PC-3 (cell line): ENCODE data around the gene RGS12.

Experiments used
- CTCF ChIP-seq: fragments of 300-600 bp; sonication (generic); conservative IDR thresholded peaks from 2 replicates; pipeline ENCODE4 v1.5.1; 2017; ENCODE audit warnings: antibody characterized with exemption, low read depth, mild to moderate bottlenecking, low read length
- EZH2 ChIP-seq: fragments of 300-600 bp; sonication (generic); IDR thresholded peaks from one replicate; pipeline ENCODE4 v1.6.1; 2017; ENCODE audit warnings: antibody characterized with exemption, mild to moderate bottlenecking, low read length; ENCODE audit not compliant: unreplicated experiment
- EZH2phosphoT487 ChIP-seq: fragments of 300-600 bp; sonication (generic); IDR thresholded peaks from 2 replicates; pipeline ENCODE4 v1.6.1; 2018; ENCODE audit warnings: mild to moderate bottlenecking, antibody characterized with exemption, low read length, borderline replicate concordance

GRCh38 chr4:3317011-3317655 lies 24.3 kb downstream of the RGS12 start:
- TF ChIP-seq CTCF, result no peak
- no peak for TF ChIP-seq EZH2phosphoT487
- TF ChIP-seq EZH2, result no peak
